Limb (tissue), 2 donors: ENCODE measurements around the gene C19orf85.
"Not testable (repeated sequence)": the region's sequence is repeated elsewhere in the genome, so short reads cannot be mapped to it uniquely, and the experiment has no call there.

Experiments used
- DNase-seq, 2 donors: peaks; one replicate each; pipeline ENCODE4 v3.0.0-alpha.2; 2016; ENCODE audit errors: extremely low spot score in 2 of 2

Gene C19orf85

GRCh38 chr19:55459551-55459949, 5.0 kb downstream of the C19orf85 start:
- no peak for DNase-seq

- no peak for DNase-seq
Measured at GRCh38 chr19:55457683-55458457, 6.7 kb downstream of the C19orf85 start.

- DNase-seq = no peak
Measured at GRCh38 chr19:55456347-55456746, 8.2 kb downstream of the C19orf85 start.

- DNase-seq = no peak
Measured at GRCh38 chr19:55455576-55456235, 8.8 kb downstream of the C19orf85 start.

GRCh38 chr19:55454787-55455243, 9.7 kb downstream of the C19orf85 start:
- no peak for DNase-seq

GRCh38 chr19:55453511-55454260, 10.9 kb downstream of the C19orf85 start:
- no peak for DNase-seq

- peak; percentile 92 to 97 for DNase-seq
Measured at GRCh38 chr19:55452749-55453346, 11.7 kb downstream of the C19orf85 start.

GRCh38 chr19:55451965-55452748, 12.4 kb downstream of the C19orf85 start:
- DNase-seq = peak in 1 of 2 donors; percentile 82

GRCh38 chr19:55451163-55451964, 13.2 kb downstream of the C19orf85 start:
- DNase-seq = peak in 1 of 2 donors; percentile 65

GRCh38 chr19:55449469-55449868, 15.1 kb downstream of the C19orf85 start:
- no peak for DNase-seq

- DNase-seq = not testable (repeated sequence)
Measured at GRCh38 chr19:55448175-55448490, 16.4 kb downstream of the C19orf85 start.

GRCh38 chr19:55447421-55448174, 17.0 kb downstream of the C19orf85 start:
- DNase-seq = no peak

GRCh38 chr19:55446060-55446459, 18.5 kb downstream of the C19orf85 start:
- no peak for DNase-seq

GRCh38 chr19:55444646-55445045, 19.9 kb downstream of the C19orf85 start:
- DNase-seq = no peak

- no peak for DNase-seq
Measured at GRCh38 chr19:55443824-55444480, 20.6 kb downstream of the C19orf85 start.

- no peak for DNase-seq
Measured at GRCh38 chr19:55443045-55443823, 21.3 kb downstream of the C19orf85 start, which contains the start of gene SHISA7. TSS of gene SHISA7 (minus strand) at chr19:55443300. CDS start at chr19:55442863, 437 bp downstream.

- DNase-seq = no peak
Measured at GRCh38 chr19:55442372-55442961, 22.1 kb downstream of the C19orf85 start.
